ENCODE results near the gene VEGFA.
A peak's percentile ranks its signal among the peaks of the same experiment; 100 is the strongest.
"Not testable (repeated sequence)": the region's sequence is repeated elsewhere in the genome, so short reads cannot be mapped to it uniquely, and the experiment has no call there.

VEGFA gene

GRCh38 chr6:43806043-43806757 lies 36.2 kb downstream of the VEGFA start:
- DNase-seq: no peak

GRCh38 chr6:43806758-43807227 lies 36.8 kb downstream of the VEGFA start:
- no peak for DNase-seq

DNA sequence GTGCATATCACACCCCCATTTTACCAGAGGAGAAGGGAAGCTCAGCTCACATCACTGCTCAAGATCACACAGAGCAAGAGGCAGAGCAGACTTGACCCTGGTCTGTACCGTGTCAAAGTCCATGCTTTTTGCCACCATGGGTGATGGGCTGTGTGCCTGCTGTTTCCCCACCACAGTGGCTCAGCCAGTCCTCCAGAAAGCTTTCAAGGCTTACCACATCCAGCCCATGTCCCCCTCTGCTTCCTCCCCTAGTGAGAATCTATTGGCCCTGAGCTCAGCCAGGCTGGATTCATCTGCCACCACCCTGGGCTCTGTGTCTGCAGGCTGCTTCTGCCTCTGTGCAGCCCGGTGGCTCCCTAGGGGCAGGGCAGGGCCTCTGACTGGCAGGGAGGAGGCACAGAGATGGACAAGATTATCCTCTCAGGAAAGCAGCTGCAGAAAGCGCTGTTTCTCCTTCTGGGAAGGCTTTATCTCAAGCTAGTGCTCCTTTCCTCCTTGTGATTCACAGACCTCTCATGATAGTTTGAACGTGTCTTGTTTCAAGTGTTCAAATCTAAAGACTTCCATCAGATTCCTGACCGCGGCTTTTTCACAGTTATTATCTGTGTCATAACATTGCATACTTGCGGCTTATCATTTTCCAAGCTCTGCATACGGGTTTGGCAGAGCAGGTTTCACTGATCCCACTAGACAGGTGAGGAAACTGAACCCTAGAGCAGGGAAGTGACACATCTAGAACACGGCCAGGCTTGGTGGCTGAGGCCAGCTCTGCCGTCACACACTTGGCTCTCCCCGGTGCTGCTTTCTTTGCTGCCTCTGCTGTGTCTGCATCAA lies 37.4 kb downstream of the VEGFA start:
- peak; percentile 65 for DNase-seq

DNA sequence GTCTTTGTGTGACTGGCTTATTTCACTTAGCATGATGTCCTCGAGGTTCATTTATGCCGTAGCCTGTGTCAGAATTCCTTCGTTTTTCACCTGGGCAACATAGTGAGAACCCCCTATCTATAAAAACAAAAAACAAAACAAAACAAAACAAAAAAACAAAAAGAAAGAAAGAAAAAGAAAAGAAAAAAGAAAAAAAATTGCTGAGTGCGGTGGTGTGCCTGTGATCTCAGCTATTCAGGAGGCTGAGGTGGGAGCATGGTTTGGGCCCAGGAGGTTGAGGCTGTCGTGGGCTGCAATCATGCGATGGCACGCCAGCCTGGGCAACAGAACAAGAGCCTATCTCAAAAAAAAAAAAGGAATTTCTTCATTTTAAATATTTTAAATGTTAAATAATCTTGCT lies 38.4 kb downstream of the VEGFA start:
- no peak for DNase-seq

DNA sequence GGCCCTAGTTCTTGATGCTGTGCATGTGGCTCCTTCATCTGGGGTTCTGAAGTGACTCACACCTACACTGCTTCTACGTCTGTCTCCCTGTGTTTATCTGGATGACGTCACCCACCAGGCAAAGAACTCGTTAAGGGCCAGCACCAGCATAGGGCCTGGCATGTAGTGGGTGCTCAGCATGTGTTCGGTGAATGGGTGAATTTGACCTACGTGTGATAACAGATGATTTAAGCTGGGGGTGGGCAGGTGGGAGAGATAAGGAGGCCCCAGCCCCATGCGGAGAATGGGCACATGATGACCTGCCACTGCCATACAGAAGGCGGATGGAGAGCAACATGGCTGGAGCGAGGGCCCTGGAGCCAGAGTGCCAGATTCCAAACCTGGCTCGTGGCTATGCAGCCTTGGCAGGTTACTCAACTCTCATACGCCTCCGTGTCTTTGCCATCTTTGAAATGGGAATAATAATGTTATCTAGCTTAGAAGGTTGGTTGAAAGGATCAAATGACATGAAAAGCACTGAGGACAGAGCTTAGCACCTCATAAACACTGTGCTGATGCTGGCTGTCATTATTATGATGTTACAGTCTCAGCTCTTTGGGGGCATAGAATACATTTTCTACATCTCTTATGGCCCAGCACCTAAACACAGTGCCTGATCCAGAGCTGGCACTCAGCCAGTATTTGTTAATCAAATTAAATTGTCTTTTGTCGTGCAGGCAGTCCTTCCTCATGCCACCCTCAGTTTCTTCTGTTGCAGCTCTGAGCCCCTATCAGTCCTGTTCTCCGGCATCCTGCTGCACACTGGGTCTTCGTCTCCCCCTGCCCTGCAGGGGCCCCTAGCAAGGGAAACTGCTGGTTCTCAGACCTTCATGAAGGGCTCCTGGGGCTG lies 39.6 kb downstream of the VEGFA start:
- no peak for DNase-seq

DNA sequence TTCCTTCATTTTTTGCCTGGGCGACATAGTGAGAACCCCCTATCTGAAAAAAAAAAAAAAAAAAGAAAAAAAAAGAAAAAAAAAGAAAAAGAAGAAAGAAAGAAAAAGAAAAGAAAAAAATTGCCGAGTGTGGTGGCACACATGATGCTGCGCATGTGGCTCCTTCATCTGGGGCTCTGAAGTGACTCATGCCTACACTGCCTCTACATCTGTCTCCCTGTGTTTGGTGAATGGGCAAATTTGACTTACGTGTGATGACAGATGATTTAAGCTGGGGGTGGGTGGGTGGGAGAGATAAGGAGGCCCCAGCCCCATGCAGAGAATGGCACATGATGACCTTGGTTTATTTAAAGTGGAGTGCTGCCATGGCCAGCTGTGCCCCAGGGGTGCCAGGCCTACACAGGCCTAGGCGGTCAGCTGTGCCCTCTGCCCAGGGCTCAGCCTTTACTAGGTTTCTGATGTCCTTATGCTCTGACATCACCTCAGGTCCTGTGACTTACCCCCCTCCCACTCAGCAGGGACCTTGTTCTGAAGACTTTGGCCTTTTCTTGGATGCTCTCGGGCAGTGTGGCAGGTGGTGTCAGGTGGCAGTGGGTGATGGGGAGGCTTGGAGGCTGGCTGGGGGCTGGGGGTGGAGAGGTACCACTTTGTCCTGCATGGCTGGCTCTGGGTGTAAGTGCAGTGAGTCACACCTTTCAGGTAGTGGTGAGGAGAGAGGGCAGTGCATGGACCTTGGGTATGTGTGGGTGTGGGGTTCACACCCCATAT lies 41.1 kb downstream of the VEGFA start:
- no peak for DNase-seq

DNA sequence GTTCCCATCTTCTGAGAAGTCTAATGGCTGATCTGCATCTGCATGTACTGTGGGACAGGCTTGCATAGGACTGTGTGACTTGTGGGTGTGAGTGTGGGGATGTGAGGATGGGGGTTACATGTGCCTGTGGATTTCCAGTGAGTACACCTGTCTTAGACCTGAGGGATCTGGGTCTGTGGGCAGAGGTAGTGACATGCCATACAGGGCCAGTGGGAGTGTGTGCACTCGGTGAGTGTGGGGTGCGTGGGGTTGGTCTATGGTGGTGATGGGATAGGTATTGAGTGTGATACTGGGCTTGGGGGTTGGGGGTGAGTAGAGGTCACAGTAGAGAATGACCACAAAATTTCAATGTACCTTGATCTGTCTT lies 41.7 kb downstream of the VEGFA start:
- no peak for DNase-seq

- peak; percentile 50 for DNase-seq
Observed at GRCh38 chr6:43812850-43813578, 43.0 kb downstream of the VEGFA start.

GRCh38 chr6:43814111-43814510 lies 44.1 kb downstream of the VEGFA start:
- DNase-seq: peak; percentile 7

DNA sequence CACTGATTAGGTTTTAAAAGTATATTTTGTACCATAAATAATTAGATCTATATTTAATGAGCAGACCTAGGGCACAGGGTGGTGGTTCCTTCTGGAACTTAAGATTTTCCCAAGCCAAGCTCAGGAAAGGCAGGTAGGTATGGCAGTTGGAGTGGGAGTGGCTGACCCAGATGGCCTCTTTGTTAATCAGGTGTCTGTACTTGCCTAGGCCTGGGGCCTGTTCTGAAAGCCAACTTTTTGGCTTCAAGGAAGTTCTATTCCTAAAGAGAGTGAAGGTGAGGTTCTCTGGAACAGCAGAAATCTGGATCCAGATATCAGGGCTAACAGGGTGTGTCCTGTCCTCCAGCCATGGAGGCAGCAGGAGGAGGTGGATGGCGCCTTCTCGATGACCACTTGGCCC lies 44.9 kb downstream of the VEGFA start:
- no peak for DNase-seq

GRCh38 chr6:43817192-43817591 lies 47.2 kb downstream of the VEGFA start:
- peak; percentile 23 for DNase-seq

DNA sequence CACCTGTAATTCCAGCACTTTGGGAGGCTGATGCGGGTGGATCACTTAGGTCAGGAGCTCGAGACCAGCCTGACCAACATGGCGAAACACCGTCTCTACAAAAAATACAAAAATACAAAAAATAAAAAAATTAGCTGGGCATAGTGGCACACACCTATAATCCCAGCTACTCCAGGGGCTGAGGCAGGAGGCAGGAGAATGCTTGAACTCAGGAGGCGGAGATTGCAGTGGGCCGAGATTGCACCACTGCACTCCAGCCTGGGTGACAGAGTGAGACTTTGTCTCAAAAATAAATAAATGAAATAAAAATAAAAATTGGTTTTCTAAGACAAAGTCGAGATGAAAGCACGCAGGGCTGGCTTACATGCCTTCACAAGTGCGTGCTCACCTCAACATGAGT lies 49.0 kb downstream of the VEGFA start:
- not testable (repeated sequence) for DNase-seq

DNA sequence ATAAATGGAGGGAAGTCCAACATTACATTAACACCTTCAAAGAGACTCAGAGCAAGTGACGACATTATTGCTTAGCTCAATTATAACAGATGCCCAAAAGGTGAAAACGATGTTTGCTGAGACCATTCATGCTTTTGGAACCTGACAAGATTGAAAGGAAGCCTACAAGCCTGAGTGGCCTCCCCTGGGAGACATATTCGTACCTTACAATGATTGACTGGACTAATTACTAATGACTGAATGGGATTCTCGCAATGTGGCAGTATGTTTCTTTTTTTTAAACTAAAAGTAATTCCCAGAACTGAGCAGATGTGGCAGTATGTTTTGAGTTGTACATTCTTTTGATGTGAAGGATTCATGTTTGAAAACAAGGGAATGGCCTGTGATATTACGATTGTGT lies 49.9 kb downstream of the VEGFA start:
- no peak for DNase-seq

- no peak for DNase-seq
Observed at GRCh38 chr6:43820486-43820885, 50.5 kb downstream of the VEGFA start.

- DNase-seq: no peak
Observed at GRCh38 chr6:43821101-43821886, 51.3 kb downstream of the VEGFA start.

DNA sequence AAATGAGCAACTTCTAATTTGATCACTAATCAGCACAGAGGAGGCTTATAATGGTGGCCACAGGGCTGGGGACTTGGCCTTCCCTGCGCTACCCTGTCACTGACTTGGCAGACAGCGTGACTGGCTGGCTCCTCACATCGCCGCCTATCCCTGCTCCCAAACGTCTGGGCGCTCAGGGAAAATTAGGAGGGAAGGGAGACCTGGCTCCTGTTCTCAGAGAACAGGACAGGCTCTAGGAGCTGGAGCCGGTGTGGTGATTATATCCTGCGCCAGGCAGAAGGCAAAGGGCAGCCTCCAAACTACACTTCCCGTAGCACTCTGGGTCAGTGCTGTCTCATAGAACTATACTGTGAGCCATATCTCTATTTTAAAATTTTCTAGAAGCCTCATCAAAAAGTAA lies 53.4 kb downstream of the VEGFA start:
- DNase-seq: no peak

- peak; percentile 70 for DNase-seq
Observed at GRCh38 chr6:43823879-43824702, 54.1 kb downstream of the VEGFA start.

GRCh38 chr6:43824703-43825064 lies 54.7 kb downstream of the VEGFA start:
- DNase-seq: no peak

GRCh38 chr6:43825187-43826115 lies 55.4 kb downstream of the VEGFA start:
- no peak for DNase-seq
